Thoracic aorta (tissue), 2 donors: ENCODE measurements around the gene SPON1. TPM values are rescaled to one million over a fixed set of nuclear protein-coding genes. Genes with fewer than 3 reads are reported as not detected.

ENCODE experiments used
- ATAC-seq: fragments of 150-250 bp; one replicate; pipeline ENCODE4 v1.8.0; 2017; ENCODE audit warnings: low read depth; ENCODE audit not compliant: insufficient number of reproducible peaks, low FRiP score
- DNase-seq: peaks from one replicate; pipeline ENCODE4 v3.0.0-alpha.2; 2020; ENCODE audit warnings: low spot score
- H3K27ac ChIP-seq, 2 donors: fragments of 200-600 bp; sonication (generic); 1 replicate in 1 of 2; 2 replicates in 1 of 2; pipeline ENCODE4 v1.5.1; 2016; ENCODE audit warnings: mild to moderate bottlenecking in 2 of 2, moderate library complexity in 2 of 2
- H3K27me3 ChIP-seq: fragments of 200-600 bp; sonication (generic); replicated peaks from 2 replicates; pipeline ENCODE4 v1.6.0; 2016; ENCODE audit warnings: mild to moderate bottlenecking; ENCODE audit not compliant: insufficient read depth
- H3K36me3 ChIP-seq: fragments of 200-600 bp; sonication (generic); one replicate; pipeline ENCODE4 v1.5.1; 2016
- H3K4me1 ChIP-seq, 2 donors: fragments of 200-600 bp; sonication (generic); 1 replicate in 1 of 2; 2 replicates in 1 of 2; pipeline versions ENCODE4 v1.5.1 to v1.6.0; 2016; ENCODE audit warnings: low read depth in 2 of 2, mild to moderate bottlenecking in 1 of 2; ENCODE audit not compliant: control insufficient read depth in 1 of 2
- H3K4me3 ChIP-seq: fragments of 200-600 bp; sonication (generic); 2 replicates; pipeline ENCODE4 v1.5.1; 2016; ENCODE audit warnings: mild to moderate bottlenecking
- H3K9me3 ChIP-seq: fragments of 200-600 bp; sonication (generic); 2 replicates; pipeline ENCODE4 v1.5.1; 2016
- CTCF ChIP-seq: fragments of 200-600 bp; sonication (generic); IDR thresholded peaks from one replicate; pipeline ENCODE4 v1.5.1; 2019; ENCODE audit warnings: antibody characterized with exemption
- total RNA-seq, 2 donors: library from RNA; depleted of rRNA; stranded (reverse); fragments of >200 nt; gene quantifications; one replicate each; pipeline versions ENCODE4 v1.1.0 to v1.2.3, GENCODE V29; 2016

SPON1 gene
- total RNA-seq, 2 donors from 2014 or later: 20.6 to 48.5 TPM

- no peak overlapping the region for H3K27ac ChIP-seq
- H3K36me3 ChIP-seq: no peaks in the 10 kb centered on the region
- ATAC-seq (no peak), DNase-seq (no peak)
- no peaks in the 10 kb centered on the region for H3K27me3 ChIP-seq
- no peak overlapping the region for H3K4me3 ChIP-seq
- TF ChIP-seq CTCF: no peak
- no peaks in the 10 kb centered on the region for H3K9me3 ChIP-seq
- peaks cover 0 to 22% of the 10 kb centered on the region in 2 donors for H3K4me1 ChIP-seq
These were observed 93.4 kb downstream of the SPON1 start for GRCh38 chr11:14055936-14056335.

- no peaks in the 10 kb centered on the region for H3K36me3 ChIP-seq
- peaks cover 0 to 22% of the 10 kb centered on the region in 2 donors for H3K4me1 ChIP-seq
- no peak overlapping the region for H3K27ac ChIP-seq
- DNase-seq (no peak), ATAC-seq (no peak)
- H3K27me3 ChIP-seq: no peaks in the 10 kb centered on the region
- TF ChIP-seq CTCF: no peak
- no peak overlapping the region for H3K4me3 ChIP-seq
- H3K9me3 ChIP-seq: no peaks in the 10 kb centered on the region
These were observed 95.5 kb downstream of the SPON1 start for GRCh38 chr11:14058061-14058460.

DNA sequence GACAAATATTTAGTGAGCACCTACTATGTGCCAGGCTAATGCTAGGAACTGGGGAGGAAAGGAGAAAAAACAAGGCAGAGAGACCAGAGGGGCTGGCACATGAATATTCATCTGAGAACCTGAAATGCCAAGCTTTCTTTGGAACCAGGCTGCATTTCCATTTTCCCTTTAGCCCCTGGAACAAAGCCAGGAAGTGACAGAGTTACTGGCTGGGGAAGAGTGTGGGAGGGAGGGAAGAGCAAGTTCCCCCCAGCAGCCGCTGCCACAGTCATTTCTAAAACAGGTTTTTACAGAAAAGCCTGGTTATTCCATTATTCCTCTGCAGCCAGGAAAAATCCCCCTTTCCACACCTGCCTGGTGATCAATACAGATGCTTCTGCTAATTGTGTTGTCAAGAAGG is 97.0 kb downstream of the SPON1 start:
- no peak for ATAC-seq

GRCh38 chr11:14061721-14062120 is 99.2 kb downstream of the SPON1 start:
- Histone ChIP-seq H3K36me3 (no peaks in the 10 kb centered on the region), H3K27me3 (no peaks in the 10 kb centered on the region), H3K4me1 (peaks cover 3 to 27% of the 10 kb centered on the region in 2 donors), H3K4me3 (no peak overlapping the region), H3K9me3 (no peaks in the 10 kb centered on the region), H3K27ac (no peak overlapping the region)
- DNase-seq (no peak), ATAC-seq (no peak)
- TF ChIP-seq CTCF: no peak

More for the DNA sequence above, 97.0 kb downstream of the SPON1 start:
- H3K4me3 ChIP-seq: no peak overlapping the region
- no peak for TF ChIP-seq CTCF
- H3K36me3 ChIP-seq: no peaks in the 10 kb centered on the region
- no peaks in the 10 kb centered on the region for H3K27me3 ChIP-seq
- no peak overlapping the region for H3K27ac ChIP-seq
- DNase-seq: no peak
- peaks cover 0 to 14% of the 10 kb centered on the region in 2 donors for H3K4me1 ChIP-seq
- no peaks in the 10 kb centered on the region for H3K9me3 ChIP-seq

- Histone ChIP-seq H3K27me3 (no peaks in the 10 kb centered on the region), H3K9me3 (no peaks in the 10 kb centered on the region), H3K4me1 (peaks cover 3 to 14% of the 10 kb centered on the region in 2 donors), H3K36me3 (no peaks in the 10 kb centered on the region), H3K27ac (no peak overlapping the region), H3K4me3 (peak overlapping the region; percentile 17)
- no peak for TF ChIP-seq CTCF
- peak; percentile 60 for ATAC-seq
- DNase-seq: no peak
These were observed 102.6 kb downstream of the SPON1 start for GRCh38 chr11:14065141-14065540.
